ENCODE measurements around the gene MBNL1. TPM values are rescaled to one million over a fixed set of nuclear protein-coding genes. Genes with fewer than 3 reads are reported as not detected.

MBNL1 gene
- total RNA-seq, 5 donors from 2014 or later (not counting 1 experiment from before 2014, with no cell fraction given) = 408 to 705 (median 423) TPM

DNA sequence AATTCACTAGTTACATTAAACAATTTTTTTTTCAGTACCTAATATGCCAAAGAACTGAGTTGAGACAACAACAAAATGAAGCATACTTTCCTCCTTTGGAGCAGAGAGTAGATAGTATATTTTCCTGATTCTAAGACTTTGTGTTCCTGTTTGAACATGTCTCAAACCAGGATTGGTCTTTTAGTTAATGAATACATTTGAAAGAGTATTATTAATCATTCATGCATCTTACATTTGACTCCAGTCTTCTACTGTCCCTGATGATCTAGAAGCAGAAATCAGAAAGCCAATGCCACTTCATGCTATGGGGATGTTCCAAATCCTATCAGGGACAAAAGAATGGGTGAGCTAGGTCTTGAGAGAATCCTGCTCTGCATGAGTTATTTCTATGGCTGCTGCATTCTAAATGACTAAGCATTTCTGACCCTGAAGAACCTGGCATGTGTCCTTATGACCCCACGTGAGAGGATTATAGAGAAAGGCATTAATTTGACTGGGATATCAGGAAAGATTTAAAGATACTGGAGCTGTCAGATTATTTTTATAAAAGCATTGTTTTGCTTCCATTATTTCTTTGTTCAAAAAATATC is 32.9 kb upstream of the MBNL1 start:
- H3K27ac Mint-ChIP-seq = peak overlapping the region; percentile 77 to 88
- H3K36me3 ChIP-seq (ENCODE audit: control insufficient read depth in 2 of 2, extremely low read depth in 1 of 2, insufficient read depth in 1 of 2, low read length in 1 of 2) = no peaks in the 10 kb centered on the region
- POLR2A ChIA-PET = interaction anchor here in 1 of 2 donors (0.8 kb wide), 1 partner anchor 32 kb away, joined by 4 read pairs; no protein-coding TSS in a partner anchor
- H3K4me3 ChIP-seq (ENCODE audit: control insufficient read depth in 1 of 2, extremely low read depth in 1 of 2, low read length in 1 of 2) = no peak overlapping the region
- peaks cover 6% of the 10 kb centered on the region for H3K36me3 Mint-ChIP-seq
- WGBS (ENCODE audit: insufficient coverage) = no CpG with 5 or more reads among the region's 1 CpG
- H3K9me3 Mint-ChIP-seq = peaks cover 2 to 4% (median 4%) of the 10 kb centered on the region in 3 donors
- peaks cover 82 to 84% (median 83%) of the 10 kb centered on the region in 3 donors for H3K4me1 Mint-ChIP-seq
- CTCF ChIA-PET = no interaction called here
- no peaks in the 10 kb centered on the region for H3K27me3 ChIP-seq (replicated peaks in 1 of 2; ENCODE audit: control insufficient read depth in 2 of 2, extremely low read depth in 1 of 2, insufficient read depth in 2 of 2, low read length in 1 of 2)
- H3K9me3 ChIP-seq = no peaks in the 10 kb centered on the region
- H3K4me1 ChIP-seq (ENCODE audit: control insufficient read depth in 1 of 2, extremely low read depth in 1 of 2, insufficient read depth in 2 of 2, low read length in 2 of 2) = peaks cover 2 to 22% of the 10 kb centered on the region in 2 experiments
- peak overlapping the region in 1 of 3 donors; percentile 22 for H3K4me3 Mint-ChIP-seq
- no peaks in the 10 kb centered on the region for H3K27me3 Mint-ChIP-seq
- DNase-seq (no peak), ATAC-seq (replicated peaks in 1 of 4) (no peak)
- no peak overlapping the region for H3K27ac ChIP-seq (ENCODE audit: low read length)

DNA sequence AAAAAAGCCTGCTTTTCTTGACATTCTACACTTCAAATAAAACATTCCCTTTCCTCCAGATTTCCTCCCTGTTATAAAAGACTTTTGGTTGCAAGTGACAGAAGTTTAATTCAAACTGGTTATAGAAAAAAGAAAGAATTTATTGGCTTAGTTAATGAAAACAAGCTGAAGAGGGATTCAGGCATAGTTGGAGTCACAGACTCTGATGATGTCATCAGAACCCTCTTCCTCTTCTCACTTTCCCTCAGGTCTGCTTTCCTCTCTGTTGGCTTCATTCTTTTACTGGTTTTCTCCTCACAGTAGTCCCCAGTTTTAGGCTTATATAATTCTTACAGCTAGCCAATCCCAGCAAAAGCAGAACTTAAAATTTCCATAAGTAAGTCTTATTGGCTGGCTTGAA is 32.0 kb upstream of the MBNL1 start:
- no peaks in the 10 kb centered on the region for H3K36me3 ChIP-seq (ENCODE audit: control insufficient read depth in 2 of 2, extremely low read depth in 1 of 2, insufficient read depth in 1 of 2, low read length in 1 of 2)
- H3K9me3 ChIP-seq = no peaks in the 10 kb centered on the region
- peak overlapping the region; percentile 86 to 90 for H3K27ac Mint-ChIP-seq
- no peak for DNase-seq
- H3K4me1 Mint-ChIP-seq = peaks cover 84 to 85% (median 84%) of the 10 kb centered on the region in 3 donors
- CTCF ChIA-PET = interaction anchor here in 1 of 2 donors (0.6 to 1.2 kb wide), 3 partner anchors 32 to 180 kb away, joined by 3 to 6 read pairs (median 3); no protein-coding TSS in a partner anchor
- H3K4me3 Mint-ChIP-seq = peak overlapping the region in 2 of 3 donors; percentile 45 to 50
- ATAC-seq (replicated peaks in 1 of 4) = peak in 1 of 4 experiments; percentile 43
- H3K4me1 ChIP-seq (ENCODE audit: control insufficient read depth in 1 of 2, extremely low read depth in 1 of 2, insufficient read depth in 2 of 2, low read length in 2 of 2) = peaks cover 6 to 31% of the 10 kb centered on the region in 2 experiments
- H3K36me3 Mint-ChIP-seq = peaks cover 6% of the 10 kb centered on the region
- no peaks in the 10 kb centered on the region for H3K27me3 Mint-ChIP-seq
- peaks cover 2 to 4% (median 4%) of the 10 kb centered on the region in 3 donors for H3K9me3 Mint-ChIP-seq
- no peak overlapping the region for H3K4me3 ChIP-seq (ENCODE audit: control insufficient read depth in 1 of 2, extremely low read depth in 1 of 2, low read length in 1 of 2)
- no peaks in the 10 kb centered on the region for H3K27me3 ChIP-seq (replicated peaks in 1 of 2; ENCODE audit: control insufficient read depth in 2 of 2, extremely low read depth in 1 of 2, insufficient read depth in 2 of 2, low read length in 1 of 2)
- POLR2A ChIA-PET = interaction anchor here in 1 of 2 donors (0.6 to 1.1 kb wide), 3 partner anchors 32 to 66 kb away, joined by 4 to 5 read pairs (median 4); partner anchors contain the start of gene MBNL1
- H3K27ac ChIP-seq (ENCODE audit: low read length) = peak overlapping the region; percentile 11

DNA sequence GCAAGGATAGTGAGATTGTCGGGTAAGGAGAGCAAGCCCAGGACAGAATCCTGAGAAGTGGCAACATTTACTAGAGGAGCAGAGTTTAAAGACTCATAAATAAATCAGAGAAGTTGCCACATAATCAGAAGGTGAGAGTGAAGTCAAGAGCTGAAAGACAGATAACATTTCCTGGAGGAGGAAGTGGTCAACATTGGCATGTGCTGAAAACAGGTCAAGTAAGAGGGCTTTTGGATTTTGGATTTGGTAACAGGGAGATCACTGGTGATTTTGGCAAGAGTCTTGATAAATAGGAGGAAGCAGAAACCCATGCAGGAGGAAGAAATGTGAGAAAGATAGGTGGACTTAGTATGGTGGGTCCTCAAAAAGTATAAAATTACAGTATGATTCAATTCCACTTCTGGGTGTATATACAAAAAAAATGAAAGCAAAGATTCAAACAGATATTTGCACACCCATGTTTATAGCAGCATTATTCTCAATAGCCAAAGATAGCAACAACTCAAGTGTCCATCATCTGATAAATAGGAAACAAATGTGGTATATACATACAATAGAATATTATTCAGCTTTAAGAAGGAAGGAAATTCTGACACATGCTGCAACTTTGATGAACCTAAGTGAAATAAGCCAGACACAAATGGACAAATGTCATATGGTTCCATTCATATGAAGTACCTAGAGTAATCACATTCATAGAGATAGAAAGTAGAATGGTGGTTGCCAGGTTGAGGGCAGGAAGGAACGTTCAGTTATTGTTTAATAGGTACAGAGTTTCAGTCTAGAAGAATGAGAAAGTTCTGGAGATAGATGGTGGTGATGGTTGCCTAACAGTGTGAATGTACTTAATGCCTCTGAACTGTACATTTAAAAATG is 27.3 kb upstream of the MBNL1 start:
- DNase-seq (peak in 1 of 35 experiments; percentile 51), ATAC-seq (replicated peaks in 1 of 4) (peak in 3 of 4 experiments; percentile 24 to 41 (median 29))
- ChIA-PET CTCF (interaction anchor here in 1 of 2 donors (1.4 to 5.2 kb wide), 2 partner anchors 15 to 38 kb away, joined by 4 to 34 read pairs; no protein-coding TSS in a partner anchor), POLR2A (interaction anchor here in 1 of 2 donors (0.6 to 1.2 kb wide), 3 partner anchors 12 to 38 kb away, joined by 3 to 4 read pairs (median 3); no protein-coding TSS in a partner anchor)
- Mint-ChIP-seq H3K9me3 (peaks cover 2 to 4% (median 4%) of the 10 kb centered on the region in 3 donors), H3K4me3 (peak overlapping the region; percentile 61 to 97 (median 94)), H3K27me3 (no peaks in the 10 kb centered on the region), H3K27ac (peak overlapping the region; percentile 95), H3K36me3 (peaks cover 6% of the 10 kb centered on the region), H3K4me1 (peaks cover 64 to 66% (median 65%) of the 10 kb centered on the region in 3 donors)
- Histone ChIP-seq H3K4me1 (ENCODE audit: control insufficient read depth in 1 of 2, extremely low read depth in 1 of 2, insufficient read depth in 2 of 2, low read length in 2 of 2) (peaks cover 13 to 52% of the 10 kb centered on the region in 2 experiments), H3K36me3 (ENCODE audit: control insufficient read depth in 2 of 2, extremely low read depth in 1 of 2, insufficient read depth in 1 of 2, low read length in 1 of 2) (no peaks in the 10 kb centered on the region), H3K9me3 (no peaks in the 10 kb centered on the region), H3K27ac (ENCODE audit: low read length) (peak overlapping the region; percentile 83), H3K27me3 (replicated peaks in 1 of 2; ENCODE audit: control insufficient read depth in 2 of 2, extremely low read depth in 1 of 2, insufficient read depth in 2 of 2, low read length in 1 of 2) (no peaks in the 10 kb centered on the region), H3K4me3 (ENCODE audit: control insufficient read depth in 1 of 2, extremely low read depth in 1 of 2, low read length in 1 of 2) (no peak overlapping the region)
- 0% methylated on average over 1 of the region's 2 CpGs for WGBS (ENCODE audit: insufficient coverage)

DNA sequence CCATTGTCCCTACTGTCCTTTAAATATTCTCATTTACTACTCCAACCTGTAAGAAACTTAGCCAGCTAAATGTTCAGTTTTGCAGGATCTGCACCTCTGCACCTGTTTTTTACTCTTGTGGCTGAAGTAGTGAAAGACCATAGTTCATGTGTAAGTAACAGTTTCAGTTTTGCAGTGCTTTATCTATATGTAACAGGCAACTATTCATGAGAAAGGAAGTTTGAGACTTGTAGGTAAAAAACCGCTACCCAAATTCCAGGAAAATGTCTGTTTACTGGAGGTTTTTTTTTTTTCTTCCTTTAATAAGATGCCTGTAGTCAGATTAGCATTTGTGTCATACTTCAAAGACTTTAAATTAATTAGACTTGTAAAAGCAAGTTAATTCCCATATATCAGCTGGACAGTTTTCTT is 25.4 kb upstream of the MBNL1 start:
- peak overlapping the region; percentile 62 to 83 for H3K4me3 ChIP-seq (ENCODE audit: control insufficient read depth in 1 of 2, extremely low read depth in 1 of 2, low read length in 1 of 2)
- no CpG with 5 or more reads among the region's 1 CpG for WGBS (ENCODE audit: insufficient coverage)
- Mint-ChIP-seq H3K27ac (peak overlapping the region; percentile 95), H3K4me3 (peak overlapping the region; percentile 84 to 97 (median 94)), H3K27me3 (no peaks in the 10 kb centered on the region), H3K4me1 (peaks cover 53 to 57% (median 56%) of the 10 kb centered on the region in 3 donors), H3K9me3 (no peaks in the 10 kb centered on the region), H3K36me3 (no peaks in the 10 kb centered on the region)
- peak in 1 of 35 experiments; percentile 67 for DNase-seq
- no peaks in the 10 kb centered on the region for H3K27me3 ChIP-seq (replicated peaks in 1 of 2; ENCODE audit: control insufficient read depth in 2 of 2, extremely low read depth in 1 of 2, insufficient read depth in 2 of 2, low read length in 1 of 2)
- no peaks in the 10 kb centered on the region for H3K36me3 ChIP-seq (ENCODE audit: control insufficient read depth in 2 of 2, extremely low read depth in 1 of 2, insufficient read depth in 1 of 2, low read length in 1 of 2)
- peak; percentile 76 to 79 (median 78) for ATAC-seq (replicated peaks in 1 of 4)
- POLR2A ChIA-PET = interaction anchor here (0.5 to 4.6 kb wide), 18 partner anchors 9 to 139 kb away, joined by 3 to 47 read pairs (median 4); partner anchors contain the start of gene MBNL1 (in 2 of the 2)
- H3K4me1 ChIP-seq (ENCODE audit: control insufficient read depth in 1 of 2, extremely low read depth in 1 of 2, insufficient read depth in 2 of 2, low read length in 2 of 2) = peaks cover 13 to 57% of the 10 kb centered on the region in 2 experiments
- no peaks in the 10 kb centered on the region for H3K9me3 ChIP-seq
- CTCF ChIA-PET = interaction anchor here (0.7 to 5.2 kb wide), 12 partner anchors 9 to 201 kb away, joined by 3 to 34 read pairs (median 6); partner anchors contain the start of gene MBNL1 (in 1 of the 2)
- H3K27ac ChIP-seq (ENCODE audit: low read length) = peak overlapping the region; percentile 83

DNA sequence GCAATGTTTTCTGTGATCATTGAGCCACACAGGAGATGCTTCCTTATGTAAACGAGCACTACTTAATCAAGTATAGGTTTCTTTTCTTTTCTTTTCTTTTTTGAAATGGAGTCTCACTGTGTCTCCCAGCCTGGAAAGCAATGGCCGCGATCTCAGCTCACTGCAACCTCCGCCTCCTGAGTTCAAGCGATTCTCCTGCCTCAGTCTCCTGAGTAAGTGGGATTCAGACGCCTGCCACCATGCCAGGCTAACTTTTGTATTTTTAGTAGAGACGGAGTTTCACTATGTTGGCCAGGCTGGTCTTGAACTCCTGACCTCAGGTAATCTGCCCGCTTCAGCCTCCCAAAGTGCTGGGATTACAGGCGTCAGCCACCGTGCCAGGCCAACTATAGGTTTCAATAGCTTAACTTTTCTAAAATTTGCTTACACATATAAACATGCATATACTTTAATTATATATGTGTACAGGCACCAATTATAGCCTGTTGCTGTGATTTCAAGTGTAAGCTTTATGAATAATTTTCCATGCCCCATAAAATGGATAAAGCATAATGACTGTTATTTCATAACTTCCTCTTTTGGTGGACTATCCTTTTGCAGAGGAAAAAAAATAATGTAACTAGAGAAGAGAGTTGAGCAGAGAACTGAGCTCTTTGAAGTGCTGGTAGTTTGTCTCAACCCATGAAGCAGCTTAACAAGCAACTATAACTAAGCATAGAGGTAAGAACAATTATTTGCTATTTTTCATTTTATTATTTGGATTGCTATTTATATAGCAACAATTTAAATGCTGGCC is 24.8 kb upstream of the MBNL1 start:
- H3K9me3 ChIP-seq = no peaks in the 10 kb centered on the region
- 0% methylated on average over 2 of the region's 10 CpGs for WGBS (ENCODE audit: insufficient coverage)
- no peaks in the 10 kb centered on the region for H3K27me3 ChIP-seq (replicated peaks in 1 of 2; ENCODE audit: control insufficient read depth in 2 of 2, extremely low read depth in 1 of 2, insufficient read depth in 2 of 2, low read length in 1 of 2)
- H3K27ac Mint-ChIP-seq = peak overlapping the region; percentile 95
- H3K36me3 ChIP-seq (ENCODE audit: control insufficient read depth in 2 of 2, extremely low read depth in 1 of 2, insufficient read depth in 1 of 2, low read length in 1 of 2) = no peaks in the 10 kb centered on the region
- H3K9me3 Mint-ChIP-seq = no peaks in the 10 kb centered on the region
- peak overlapping the region; percentile 84 to 97 (median 94) for H3K4me3 Mint-ChIP-seq
- H3K4me1 Mint-ChIP-seq = peaks cover 50 to 53% (median 52%) of the 10 kb centered on the region in 3 donors
- H3K27ac ChIP-seq (ENCODE audit: low read length) = peak overlapping the region; percentile 83
- no peaks in the 10 kb centered on the region for H3K36me3 Mint-ChIP-seq
- no peaks in the 10 kb centered on the region for H3K27me3 Mint-ChIP-seq
- CTCF ChIA-PET = interaction anchor here (0.7 to 5.2 kb wide), 16 partner anchors 12 to 80 kb away, joined by 4 to 34 read pairs (median 5); partner anchors contain the start of gene MBNL1 (in 1 of the 2)
- DNase-seq (peak in 7 of 35 experiments; percentile 7 to 57 (median 24)), ATAC-seq (replicated peaks in 1 of 4) (peak; percentile 42 to 55 (median 47))
- H3K4me3 ChIP-seq (ENCODE audit: control insufficient read depth in 1 of 2, extremely low read depth in 1 of 2, low read length in 1 of 2) = peak overlapping the region; percentile 62 to 83
- peaks cover 13 to 57% of the 10 kb centered on the region in 2 experiments for H3K4me1 ChIP-seq (ENCODE audit: control insufficient read depth in 1 of 2, extremely low read depth in 1 of 2, insufficient read depth in 2 of 2, low read length in 2 of 2)
- POLR2A ChIA-PET = interaction anchor here (0.5 to 4.6 kb wide), 29 partner anchors 9 to 163 kb away, joined by 3 to 47 read pairs (median 4); partner anchors contain the start of gene MBNL1 (in 2 of the 2)
